Smooth muscle cell (in vitro differentiated cells): ENCODE data around the gene CTNND2. TPM values are rescaled to one million over a fixed set of nuclear protein-coding genes. Genes with fewer than 3 reads are reported as not detected.

ENCODE experiments used
- DNase-seq: peaks from one replicate; lab custom pipeline; 2025; ENCODE audit not compliant: unreplicated experiment; lab: John Stamatoyannopoulos, UW
- H2AFZ ChIP-seq: fragments of 200-600 bp; sonication (generic); 2 replicates; pipeline ENCODE4 v1.6.0; 2016; ENCODE audit warnings: antibody characterized with exemption, low read depth, mild to moderate bottlenecking
- H3F3A ChIP-seq: fragments of 200-600 bp; sonication (generic); 2 replicates; pipeline ENCODE4 v1.6.0; 2017; ENCODE audit warnings: antibody characterized with exemption, low read depth
- H3K27ac ChIP-seq: fragments of 200-600 bp; sonication (generic); 2 replicates; pipeline ENCODE4 v1.5.1; 2016; ENCODE audit warnings: low read depth, mild to moderate bottlenecking
- H3K27me3 ChIP-seq: fragments of 200-600 bp; sonication (generic); 2 replicates; pipeline ENCODE4 v1.6.1; 2016; ENCODE audit warnings: low read depth, mild to moderate bottlenecking
- H3K36me3 ChIP-seq: fragments of 200-600 bp; sonication (generic); 2 replicates; pipeline ENCODE4 v1.5.1; 2016; ENCODE audit warnings: low read depth
- H3K4me1 ChIP-seq: fragments of 200-600 bp; sonication (generic); 2 replicates; pipeline ENCODE4 v1.5.1; 2016; ENCODE audit warnings: low read depth
- H3K4me2 ChIP-seq: fragments of 200-600 bp; sonication (generic); 2 replicates; pipeline ENCODE4 v1.6.0; 2016; ENCODE audit warnings: mild to moderate bottlenecking
- H3K4me3 ChIP-seq: fragments of 200-600 bp; sonication (generic); 2 replicates; pipeline ENCODE4 v1.5.1; 2016; ENCODE audit warnings: mild to moderate bottlenecking
- H3K79me2 ChIP-seq: fragments of 200-600 bp; sonication (generic); 2 replicates; pipeline ENCODE4 v1.6.0; 2016; ENCODE audit warnings: low read depth, mild to moderate bottlenecking
- H3K9ac ChIP-seq: fragments of 200-600 bp; sonication (generic); 2 replicates; pipeline ENCODE4 v1.6.0; 2016; ENCODE audit warnings: low read depth
- H3K9me3 ChIP-seq: fragments of 200-600 bp; sonication (generic); replicated peaks from 2 replicates; pipeline ENCODE4 v1.5.1; 2016; ENCODE audit warnings: low read depth
- H4K20me1 ChIP-seq: fragments of 200-600 bp; sonication (generic); 2 replicates; pipeline ENCODE4 v1.6.0; 2016; ENCODE audit warnings: low read depth
- CTCF ChIP-seq: fragments of 200-600 bp; sonication (generic); IDR thresholded peaks from 2 replicates; pipeline ENCODE4 v1.5.1; 2017; ENCODE audit warnings: borderline replicate concordance, mild to moderate bottlenecking, antibody characterized with exemption; ENCODE audit not compliant: insufficient read depth, poor library complexity, severe bottlenecking
- WGBS: methylation state at CpG from one replicate; pipeline ENCODE4 v1.1.7; 2016; ENCODE audit warnings: low lambda C conversion rate; 5-methylcytosine and 5-hydroxymethylcytosine counted together
- polyA plus RNA-seq: library from polyadenylated mRNA; unstranded; fragments of >200 nt; fragmentation: Nextera tagmentation; extraction: Ambion mirVana; gene quantifications from 2 replicates; pipeline ENCODE4 v1.2.1, GENCODE V29; 2016
- total RNA-seq: library from RNA; depleted of rRNA; stranded (reverse); fragments of >200 nt; gene quantifications from 2 replicates; pipeline ENCODE4 v1.2.3, GENCODE V29; 2014

The CTNND2 gene
- total RNA-seq (2.7 and 3.2 TPM in 2 replicates), polyA plus RNA-seq (5.8 and 7.8 TPM in 2 replicates)

GRCh38 chr5:11904265-11904906, at the start of gene CTNND2:
Gene CTNND2, minus strand, starts transcription at chr5:11904446. Its CDS starts 593 bp downstream, at chr5:11903853.
- Histone ChIP-seq H3F3A (no peaks in the 10 kb centered on the region), H3K4me3 (peak within 1 kb of the TSS; percentile 86), H3K79me2 (peaks cover 24% of the 10 kb centered on the region), H2AFZ (peak within 1 kb of the TSS; percentile 89), H3K27me3 (peaks cover 30% of the 10 kb centered on the region), H3K27ac (no peak within 1 kb of the TSS), H3K36me3 (no peaks in the 10 kb centered on the region), H3K4me1 (peaks cover 20% of the 10 kb centered on the region), H3K9me3 (no peaks in the 10 kb centered on the region), H4K20me1 (no peaks in the 10 kb centered on the region), H3K9ac (peak within 1 kb of the TSS; percentile 42), H3K4me2 (peak within 1 kb of the TSS; percentile 95)
- DNase-seq: no peak
- 2% methylated on average over 49 of the region's 64 CpGs for WGBS
- TF ChIP-seq CTCF: no peak

- H4K20me1 ChIP-seq: no peaks in the 10 kb centered on the region
- no peaks in the 10 kb centered on the region for H3K79me2 ChIP-seq
- no peak overlapping the region for H3K9ac ChIP-seq
- no peak for DNase-seq
- no peaks in the 10 kb centered on the region for H3K36me3 ChIP-seq
- no peak overlapping the region for H2AFZ ChIP-seq
- H3K4me3 ChIP-seq: no peak overlapping the region
- H3F3A ChIP-seq: no peaks in the 10 kb centered on the region
- TF ChIP-seq CTCF: no peak
- H3K27ac ChIP-seq: no peak overlapping the region
- H3K4me1 ChIP-seq: no peaks in the 10 kb centered on the region
- no peaks in the 10 kb centered on the region for H3K9me3 ChIP-seq
- H3K4me2 ChIP-seq: no peak overlapping the region
- no peaks in the 10 kb centered on the region for H3K27me3 ChIP-seq
Measured at GRCh38 chr5:11946317-11946716, 42.1 kb upstream of the CTNND2 start.

- TF ChIP-seq CTCF: no peak
- H3K9ac ChIP-seq: no peak overlapping the region
- no peaks in the 10 kb centered on the region for H3F3A ChIP-seq
- H3K27me3 ChIP-seq: no peaks in the 10 kb centered on the region
- H3K27ac ChIP-seq: no peak overlapping the region
- H4K20me1 ChIP-seq: no peaks in the 10 kb centered on the region
- H2AFZ ChIP-seq: no peak overlapping the region
- H3K4me3 ChIP-seq: no peak overlapping the region
- no peaks in the 10 kb centered on the region for H3K79me2 ChIP-seq
- no peaks in the 10 kb centered on the region for H3K36me3 ChIP-seq
- no peak for DNase-seq
- H3K9me3 ChIP-seq: no peaks in the 10 kb centered on the region
- H3K4me1 ChIP-seq: no peaks in the 10 kb centered on the region
- no peak overlapping the region for H3K4me2 ChIP-seq
Measured at GRCh38 chr5:11941566-11941965, 37.3 kb upstream of the CTNND2 start.

- H2AFZ ChIP-seq: no peak overlapping the region
- no peak overlapping the region for H3K4me3 ChIP-seq
- no peaks in the 10 kb centered on the region for H3K4me1 ChIP-seq
- H3K9ac ChIP-seq: no peak overlapping the region
- no peak for DNase-seq
- no peaks in the 10 kb centered on the region for H3K36me3 ChIP-seq
- 94% methylated on average over 20 of the region's 20 CpGs for WGBS
- H4K20me1 ChIP-seq: no peaks in the 10 kb centered on the region
- H3K27me3 ChIP-seq: no peaks in the 10 kb centered on the region
- no peaks in the 10 kb centered on the region for H3K9me3 ChIP-seq
- no peak overlapping the region for H3K4me2 ChIP-seq
- no peak for TF ChIP-seq CTCF
- H3K27ac ChIP-seq: no peak overlapping the region
- no peaks in the 10 kb centered on the region for H3K79me2 ChIP-seq
- H3F3A ChIP-seq: no peaks in the 10 kb centered on the region
Measured at GRCh38 chr5:11931638-11932037, 27.4 kb upstream of the CTNND2 start.
